T-helper 9 cell (primary cell): ENCODE data around the gene SLC22A3.
"Not testable (repeated sequence)": the region's sequence is repeated elsewhere in the genome, so short reads cannot be mapped to it uniquely, and the experiment has no call there.

Experiments used
- DNase-seq: peaks from one replicate; pipeline ENCODE4 v3.0.0-alpha.2; 2020

SLC22A3 gene

DNA sequence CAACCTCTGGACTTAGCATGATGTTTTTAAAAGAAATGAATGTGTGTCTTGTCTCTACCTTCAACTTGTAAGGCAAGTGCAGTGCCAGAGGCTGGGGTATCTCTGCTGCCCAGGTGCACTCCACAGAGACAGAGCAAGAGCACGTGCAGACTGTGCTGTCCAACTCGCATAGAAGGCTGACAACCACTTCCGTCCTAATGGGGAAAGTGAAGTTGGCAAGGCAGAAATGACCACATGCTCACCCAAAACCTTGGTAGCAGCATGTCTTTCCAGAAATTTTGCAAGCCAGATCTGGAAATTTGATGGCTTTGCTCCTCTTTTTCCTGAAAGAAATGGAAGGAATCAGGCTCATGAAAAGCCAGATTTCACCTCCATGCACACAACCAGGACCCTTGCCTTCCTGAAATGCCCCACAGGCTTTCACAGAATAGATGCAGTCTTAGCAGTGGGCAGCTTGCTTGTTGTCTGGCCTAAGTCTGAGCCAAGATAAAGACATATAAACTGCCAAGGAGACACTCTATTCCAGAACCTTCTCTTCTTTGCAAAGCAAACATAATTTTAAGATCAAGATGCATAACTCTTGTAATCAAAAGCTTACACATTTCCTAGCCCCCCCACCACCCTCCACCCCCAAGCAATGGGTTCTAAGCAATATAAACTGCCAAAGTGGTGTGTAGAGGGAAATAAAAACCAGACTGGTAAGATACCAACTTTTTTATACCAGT lies 26.8 kb downstream of the SLC22A3 start:
- DNase-seq, result no peak

DNA sequence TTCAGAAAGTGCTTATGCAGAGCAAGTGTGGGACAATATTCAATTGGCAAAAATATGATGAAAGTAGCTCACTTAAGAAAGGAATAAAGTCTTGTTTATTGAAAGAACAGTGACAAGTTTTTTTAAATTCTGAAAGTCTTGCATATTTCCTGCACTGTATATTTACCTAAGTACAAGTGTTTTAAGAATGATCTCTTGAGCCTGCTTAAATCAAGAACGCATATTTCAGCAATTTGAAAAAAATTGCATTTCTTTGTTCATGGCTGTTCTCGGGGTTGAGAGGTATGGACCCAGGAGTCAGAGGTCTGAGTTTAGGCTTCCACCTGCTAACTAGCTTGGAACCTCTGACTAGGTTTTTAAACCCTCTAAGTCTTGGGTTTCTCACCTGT lies 27.4 kb downstream of the SLC22A3 start:
- DNase-seq, result no peak

DNA sequence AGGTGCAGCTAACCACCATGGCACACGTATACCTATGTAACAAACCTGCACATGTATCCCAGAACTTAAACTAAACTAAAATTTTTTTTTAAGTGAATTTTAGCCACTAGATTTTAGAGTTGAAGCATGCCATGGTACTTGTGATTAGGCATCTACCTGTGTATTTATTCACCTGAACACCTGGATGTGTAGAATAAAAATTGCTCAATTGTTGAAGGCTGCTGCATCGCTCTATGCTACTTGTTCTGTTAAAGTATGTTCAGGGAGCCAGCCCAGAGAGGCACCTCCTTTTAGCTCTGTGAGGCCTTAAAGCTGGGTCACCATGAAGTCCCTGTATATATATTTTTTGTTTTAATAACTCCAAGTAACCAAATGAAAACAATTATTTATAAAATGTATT lies 28.3 kb downstream of the SLC22A3 start:
- DNase-seq, result no peak

DNA sequence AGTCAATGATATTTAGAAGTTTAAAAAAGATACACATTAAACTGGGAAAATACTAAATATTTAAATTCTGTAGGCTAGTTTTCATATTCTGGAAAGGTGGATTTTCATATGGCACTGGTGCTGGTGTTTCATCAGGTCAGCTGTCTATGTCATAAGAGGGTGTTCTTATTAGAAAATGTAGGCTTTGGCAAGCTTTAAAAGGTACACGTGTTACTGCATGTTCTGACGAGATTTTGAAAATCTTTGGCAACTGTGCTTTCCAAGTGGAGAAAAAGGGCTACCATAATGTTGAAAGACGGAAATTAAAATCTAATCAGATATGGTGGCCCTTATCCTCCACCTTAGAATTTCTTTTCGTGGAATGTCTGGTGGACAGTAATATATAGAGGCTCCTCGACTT lies 30.0 kb downstream of the SLC22A3 start:
- no peak for DNase-seq

DNA sequence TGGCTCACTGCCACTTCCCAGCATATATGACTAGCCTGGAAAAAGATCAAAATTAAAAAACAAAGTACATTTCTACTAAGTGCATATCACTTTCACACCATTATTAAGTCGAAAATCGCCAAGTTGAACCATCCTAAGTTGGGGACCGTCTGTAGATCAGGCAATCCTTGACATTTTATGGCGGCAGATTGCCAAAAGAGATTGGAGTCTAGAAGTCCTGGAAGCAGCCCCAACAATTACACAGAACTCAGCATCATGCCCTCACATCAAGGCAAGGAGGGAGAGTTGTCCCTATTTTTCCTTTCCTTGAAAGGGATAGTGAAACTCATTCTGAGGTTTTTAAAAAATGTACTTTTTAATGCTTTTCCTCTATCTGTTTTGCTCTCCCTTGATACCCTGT lies 30.7 kb downstream of the SLC22A3 start:
- no peak for DNase-seq

DNA sequence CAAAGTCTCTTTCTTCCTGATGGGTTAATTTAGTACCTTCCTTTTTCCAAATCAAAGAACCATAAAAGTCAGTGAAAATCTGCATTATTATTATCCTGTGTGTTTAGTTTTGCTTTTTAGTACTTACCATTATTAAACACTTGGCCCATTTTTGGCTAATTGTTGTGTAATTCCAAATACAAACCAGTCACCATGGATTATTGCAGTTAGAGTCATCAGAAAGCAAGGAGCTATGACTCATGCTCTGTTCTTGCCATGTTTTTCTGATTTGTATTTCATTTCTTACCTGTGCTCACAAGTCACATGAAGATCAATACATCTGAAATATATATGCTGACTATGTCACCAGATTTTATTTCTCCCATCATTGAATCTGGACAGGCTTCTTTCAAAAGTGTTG lies 31.3 kb downstream of the SLC22A3 start:
- no peak for DNase-seq

DNA sequence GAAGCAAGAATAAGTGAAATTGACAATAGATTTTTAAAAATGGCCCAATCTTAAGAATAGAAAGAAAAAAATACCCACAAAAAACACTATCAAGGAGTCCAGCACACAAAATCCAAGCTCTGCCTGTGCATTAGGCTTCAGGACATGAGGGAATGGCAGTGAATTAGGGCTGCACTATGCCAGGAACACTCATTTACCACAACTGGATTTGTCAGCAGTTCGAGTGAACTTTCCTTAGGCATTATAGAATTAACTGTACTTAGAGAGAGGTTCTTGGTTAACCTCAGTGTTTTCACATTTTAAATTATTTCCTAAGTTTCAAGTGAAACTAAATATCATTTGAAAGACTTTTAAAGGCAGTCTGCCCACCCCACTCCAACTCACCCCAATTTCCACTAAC lies 34.8 kb downstream of the SLC22A3 start:
- DNase-seq, result no peak

DNA sequence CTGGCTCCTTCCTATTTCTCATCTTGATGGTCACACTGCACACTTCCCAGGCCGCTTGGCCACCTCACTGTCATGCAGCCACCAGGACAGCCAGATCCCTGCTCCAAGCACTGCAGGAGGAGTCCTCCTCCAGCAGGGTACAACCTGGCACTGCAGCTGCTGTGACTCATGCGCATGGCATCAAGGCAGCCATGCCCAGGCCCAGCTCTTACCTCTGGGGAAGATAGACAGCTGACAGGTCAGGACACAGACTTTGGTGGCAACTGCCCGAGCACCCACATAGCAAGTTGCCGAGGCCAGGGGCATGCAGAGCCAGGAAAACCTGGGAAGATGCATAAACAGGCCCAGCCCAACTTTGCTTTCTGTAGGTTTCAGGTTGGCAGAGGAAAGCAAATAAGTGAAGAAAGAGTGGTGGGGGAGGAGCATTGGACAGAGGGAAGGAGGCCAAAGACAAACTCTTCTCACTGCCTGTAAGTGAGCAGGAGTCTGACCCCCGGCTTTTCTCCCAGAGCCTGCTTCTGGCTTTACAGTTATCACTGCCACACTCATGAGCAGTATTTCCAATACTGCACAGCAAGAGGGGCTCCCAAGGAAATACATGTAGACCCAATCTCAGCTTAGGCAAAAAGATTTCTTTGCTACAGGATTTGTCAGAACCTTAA lies 38.8 kb downstream of the SLC22A3 start:
- no peak for DNase-seq

DNA sequence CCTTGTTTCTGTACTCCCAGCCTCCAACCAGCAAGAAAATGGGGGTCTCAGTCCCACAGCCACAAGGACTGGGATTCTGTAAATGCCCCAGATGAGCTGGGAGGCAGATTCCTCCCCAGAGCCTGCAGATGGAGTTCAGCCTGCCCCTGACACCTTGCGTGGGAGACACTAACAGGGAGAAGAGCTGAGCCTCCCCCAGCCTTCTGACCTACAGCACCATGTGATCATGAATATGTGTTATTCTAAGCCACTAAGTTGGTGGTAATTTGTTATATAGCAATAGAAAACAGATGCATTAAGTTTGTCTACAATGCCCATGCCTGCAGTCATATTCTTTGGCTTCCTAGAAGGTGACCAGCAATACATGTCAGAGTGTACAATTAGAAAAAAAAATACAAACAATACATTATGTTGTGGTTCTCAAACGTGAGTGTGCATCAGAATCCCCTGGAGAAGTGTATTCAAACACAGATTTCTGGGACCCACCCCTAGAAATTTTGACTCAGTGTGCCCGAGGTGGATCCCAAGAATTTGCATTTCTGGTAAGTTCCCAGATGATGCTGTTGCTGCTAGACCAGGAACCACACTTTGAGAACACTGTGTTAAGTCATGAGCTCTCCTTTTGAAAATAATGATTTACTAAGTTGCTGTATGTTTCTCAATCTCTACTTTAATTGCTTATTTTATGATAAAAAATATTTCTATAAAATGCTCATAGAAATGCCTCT lies 39.9 kb downstream of the SLC22A3 start:
- no peak for DNase-seq

DNA sequence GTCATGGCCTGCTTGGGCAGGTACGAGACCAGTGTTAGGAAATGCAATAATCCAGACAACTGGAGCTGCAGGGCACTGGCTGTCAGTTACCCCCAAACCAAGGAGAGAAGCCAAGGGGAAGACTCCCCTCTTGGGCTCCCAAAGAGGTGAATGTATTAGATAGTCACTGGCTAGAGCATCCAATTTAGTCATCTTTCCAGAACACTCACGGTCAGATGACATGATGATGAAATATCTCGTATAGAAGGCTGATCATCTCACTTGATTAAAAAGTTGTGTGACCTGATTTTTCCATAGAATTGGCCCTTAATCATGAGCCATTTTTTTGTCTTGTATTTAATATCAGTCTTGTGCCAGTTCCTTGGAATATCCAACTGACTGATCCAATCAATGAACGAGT lies 40.7 kb downstream of the SLC22A3 start:
- no peak for DNase-seq

DNA sequence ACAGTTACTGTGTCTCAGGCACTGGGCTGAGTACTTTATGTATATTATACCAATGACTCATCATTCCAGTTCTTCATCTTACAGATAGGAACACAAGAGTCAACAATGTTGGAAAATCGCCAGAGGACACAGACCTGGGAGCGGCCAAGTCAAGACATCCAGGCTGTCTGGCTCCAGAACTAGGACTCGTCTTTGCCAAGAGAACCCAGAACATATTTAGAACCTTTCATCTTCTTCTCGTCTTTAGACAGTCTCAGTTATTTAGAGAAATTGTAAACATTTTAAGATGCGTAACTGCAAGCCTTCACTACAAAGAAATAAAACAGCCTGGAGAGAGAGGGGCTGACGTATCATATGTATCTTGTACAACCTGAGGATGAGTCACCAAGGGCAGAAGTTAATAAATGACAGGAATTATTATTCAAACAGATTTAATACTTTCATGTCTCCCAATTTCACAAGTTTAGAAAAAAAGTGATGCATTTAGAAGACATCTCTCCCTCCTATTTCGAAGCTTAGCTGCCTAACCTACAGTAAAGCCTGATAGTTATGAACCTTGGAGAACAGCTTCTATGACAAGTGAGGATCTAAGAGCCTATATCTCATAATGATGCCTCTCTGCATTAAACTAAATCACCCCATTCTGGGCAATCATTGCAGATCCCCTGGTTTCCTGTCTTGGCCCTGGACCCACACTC lies 43.4 kb downstream of the SLC22A3 start:
- DNase-seq, result no peak

DNA sequence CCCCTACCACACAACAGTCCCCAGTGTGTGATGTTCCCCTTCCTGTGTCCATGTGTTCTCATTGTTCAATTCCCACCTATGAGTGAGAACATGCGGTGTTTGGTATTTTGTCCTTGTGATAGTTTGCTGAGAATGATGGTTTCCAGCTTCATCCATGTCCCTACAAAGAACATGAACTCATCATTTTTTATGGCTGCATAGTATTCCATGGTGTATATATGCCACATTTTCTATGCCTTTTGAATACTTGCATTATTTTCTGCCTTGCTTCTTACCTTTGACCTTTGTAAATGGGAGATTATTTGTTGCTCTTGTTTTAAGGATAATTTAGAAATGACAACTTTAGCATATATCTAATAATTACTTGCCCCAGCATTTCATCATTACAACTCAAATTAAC lies 45.3 kb downstream of the SLC22A3 start:
- not testable (repeated sequence) for DNase-seq

DNA sequence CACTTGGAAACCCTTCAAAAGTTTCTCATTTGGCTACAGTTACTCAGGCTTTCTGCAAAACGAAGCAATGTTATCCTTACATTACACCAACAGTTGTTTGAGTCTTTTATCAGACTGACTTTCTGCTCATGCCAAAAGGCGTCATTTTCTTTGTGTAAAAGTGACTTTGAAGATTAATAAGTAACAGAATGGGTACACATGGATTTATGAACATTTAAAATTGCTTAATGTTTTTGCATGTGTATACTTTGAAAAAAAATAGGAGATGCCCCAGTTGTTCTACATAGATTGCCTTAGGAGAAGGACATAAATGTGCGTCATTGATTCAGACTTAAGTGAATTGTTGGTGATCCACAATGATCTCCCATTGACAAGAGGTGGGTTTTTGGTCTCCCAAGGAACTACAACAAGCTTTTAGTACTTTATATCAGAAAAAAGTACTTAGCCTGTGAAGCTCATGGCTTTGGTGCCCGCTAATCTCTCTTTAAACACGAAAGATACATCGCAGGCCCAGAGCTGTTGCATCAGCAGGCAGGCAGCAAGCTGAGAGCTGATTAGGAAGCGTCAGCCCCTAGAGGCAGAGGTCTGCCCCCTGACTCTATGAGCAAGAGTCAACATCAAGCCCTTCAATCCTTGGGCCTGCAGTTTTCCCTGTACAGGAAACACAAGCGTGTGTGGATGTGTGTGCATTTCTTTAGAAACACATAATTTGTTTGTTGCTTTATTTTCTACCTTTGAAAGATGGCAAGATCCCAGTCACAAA lies 45.9 kb downstream of the SLC22A3 start:
- DNase-seq, result no peak

DNA sequence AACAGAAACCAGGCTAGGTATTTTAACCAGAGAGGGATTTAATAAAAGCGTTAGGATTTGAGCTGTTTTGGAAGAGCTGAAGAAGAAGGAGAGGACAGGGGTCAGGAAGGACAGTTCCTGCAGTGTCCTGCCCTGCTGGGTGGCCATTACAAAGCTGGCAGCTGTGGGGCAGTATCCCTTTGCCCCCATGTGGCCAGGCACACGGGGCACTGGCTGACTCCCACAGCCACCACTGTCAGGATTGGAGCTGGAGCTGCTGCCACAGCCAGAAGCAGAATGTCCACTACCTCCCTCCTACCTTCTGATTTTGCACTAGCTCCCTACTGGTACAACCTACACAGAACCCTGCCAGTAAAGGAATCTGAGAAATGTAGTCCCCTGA lies 46.5 kb downstream of the SLC22A3 start:
- DNase-seq, result no peak

DNA sequence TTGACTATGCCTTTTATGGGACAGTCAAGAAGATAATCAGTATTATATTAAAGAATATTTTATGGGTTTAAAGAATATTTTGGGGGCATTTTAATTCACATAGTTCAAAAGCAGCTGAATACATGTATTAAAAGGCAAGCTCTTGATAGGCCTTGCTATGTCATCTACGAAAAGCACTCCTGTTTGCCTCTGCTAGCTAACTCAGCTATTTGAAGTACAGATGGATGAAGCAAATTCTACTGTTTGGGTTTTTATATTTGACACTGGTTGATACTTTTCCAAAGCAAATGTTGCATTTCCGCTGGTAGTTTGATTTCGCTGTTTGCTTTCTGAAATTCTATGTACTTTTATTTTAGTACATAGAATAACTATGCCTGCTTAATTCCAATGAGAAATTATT lies 47.0 kb downstream of the SLC22A3 start:
- DNase-seq, result no peak

DNA sequence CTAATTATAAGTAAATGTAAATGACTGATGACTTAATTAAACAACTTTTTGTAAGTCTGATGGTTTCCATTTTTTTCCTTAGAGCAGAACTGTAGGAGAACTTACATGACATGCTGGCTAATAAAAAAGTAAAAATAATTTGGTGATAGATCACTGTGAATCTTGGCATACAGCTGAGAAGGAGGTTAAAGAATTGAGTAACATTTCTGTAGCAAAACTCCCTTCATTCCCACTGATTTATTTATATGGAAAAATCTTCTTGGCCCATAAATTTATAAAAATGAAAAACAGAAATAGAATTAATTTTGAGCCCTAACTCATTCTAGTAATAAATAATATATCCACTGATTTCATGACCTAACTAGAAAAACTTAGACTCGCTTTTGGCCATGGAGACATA lies 48.1 kb downstream of the SLC22A3 start:
- DNase-seq, result no peak

DNA sequence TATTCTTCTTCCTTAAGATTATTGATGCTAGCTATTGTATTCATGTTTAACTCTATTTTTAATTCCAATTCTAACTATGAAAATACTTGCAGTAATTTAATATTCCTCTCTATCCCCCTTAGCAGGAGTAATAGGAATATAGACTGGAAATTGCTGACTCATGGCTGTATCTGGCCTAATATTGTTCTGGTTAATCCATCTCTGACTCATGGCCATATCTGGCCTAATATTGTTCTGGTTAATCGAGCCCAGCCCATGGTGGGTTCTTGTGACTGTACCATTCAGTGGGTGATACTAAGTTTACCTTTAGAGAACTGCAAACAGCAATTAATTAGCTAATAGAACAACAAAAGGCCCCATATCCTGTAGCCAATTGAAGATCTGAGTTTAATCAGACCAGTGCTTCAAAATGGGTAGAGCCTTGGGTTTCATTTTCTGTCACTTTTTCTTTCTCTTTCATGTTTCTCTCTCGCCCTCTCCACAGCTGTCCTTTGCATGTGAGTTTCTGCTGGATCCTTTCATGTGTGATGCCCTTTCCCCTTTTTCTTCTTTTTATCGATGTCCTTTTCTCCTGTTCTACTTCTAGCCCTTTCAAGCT lies 50.6 kb downstream of the SLC22A3 start:
- DNase-seq, result no peak

DNA sequence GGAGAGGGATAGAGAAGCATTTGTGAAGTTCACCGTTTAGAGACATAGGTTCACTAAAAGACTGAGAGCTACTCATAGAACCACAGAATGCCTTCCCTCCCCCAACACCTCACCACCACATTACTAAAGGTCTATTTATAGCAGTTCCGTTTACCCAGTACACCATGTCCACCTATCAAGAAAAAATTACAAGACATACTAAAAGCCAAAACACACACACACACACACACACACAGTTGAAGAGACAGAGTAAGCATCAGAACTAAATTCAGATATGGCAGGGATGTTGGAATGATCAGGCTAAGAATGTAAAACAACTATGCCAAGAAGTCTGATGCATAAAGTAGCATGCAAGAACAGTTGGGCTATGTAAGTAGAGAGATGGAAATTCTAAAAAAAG lies 52.3 kb downstream of the SLC22A3 start:
- no peak for DNase-seq

DNA sequence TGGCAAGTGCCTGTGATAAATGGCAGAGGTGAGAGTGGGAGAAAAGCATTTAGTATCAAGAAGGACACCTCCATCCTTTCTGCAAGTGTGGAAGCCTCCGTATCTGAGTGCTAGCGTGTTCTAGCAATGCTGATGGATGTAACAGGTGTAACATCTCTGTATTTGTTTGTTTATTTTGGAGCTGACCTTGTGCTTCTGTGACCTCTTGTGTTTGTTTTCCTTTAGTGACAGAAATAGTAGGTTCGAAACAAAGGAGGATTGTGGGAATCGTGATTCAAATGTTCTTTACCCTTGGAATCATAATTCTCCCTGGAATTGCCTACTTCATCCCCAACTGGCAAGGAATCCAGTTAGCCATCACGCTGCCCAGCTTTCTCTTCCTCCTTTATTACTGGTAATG lies 60.4 kb downstream of the SLC22A3 start:
- DNase-seq, result no peak

DNA sequence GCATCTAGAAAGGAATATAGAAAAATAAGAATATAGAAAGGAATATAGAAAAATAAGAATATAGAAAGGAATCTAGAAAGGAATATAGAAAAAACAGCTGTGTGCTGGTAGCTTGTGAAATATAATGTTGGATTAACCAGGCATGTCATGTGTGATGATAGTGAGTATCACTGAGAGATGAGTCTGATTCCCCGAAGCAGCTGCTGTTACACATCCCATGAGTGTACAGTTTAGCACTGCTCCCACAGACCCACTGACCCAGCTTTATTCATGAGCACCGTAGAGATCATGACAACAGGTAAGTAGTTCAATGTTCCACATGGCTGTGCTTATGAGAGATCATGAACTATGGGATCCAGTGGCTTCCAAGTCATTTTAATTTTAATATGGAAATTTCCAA lies 64.8 kb downstream of the SLC22A3 start:
- DNase-seq, result no peak

DNA sequence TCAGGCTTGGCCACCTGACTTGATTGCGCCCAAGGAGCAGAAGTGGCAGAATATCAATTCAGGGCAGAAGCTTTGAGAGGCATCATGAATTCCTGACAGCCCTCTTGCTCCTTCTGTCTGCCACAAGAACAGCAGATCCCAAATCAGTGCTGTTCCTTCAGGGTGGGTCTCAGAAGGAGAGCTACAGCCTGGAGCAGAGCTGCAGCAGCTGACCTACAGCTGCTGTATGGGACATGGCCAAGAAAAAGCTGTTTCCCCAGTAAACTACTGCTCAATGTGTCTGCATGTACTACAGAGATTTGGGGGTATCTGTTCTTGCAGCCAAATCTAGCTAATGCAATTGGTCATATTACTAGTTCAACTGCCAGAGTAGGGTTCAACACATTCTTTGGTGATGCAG lies 69.0 kb downstream of the SLC22A3 start:
- no peak for DNase-seq

DNA sequence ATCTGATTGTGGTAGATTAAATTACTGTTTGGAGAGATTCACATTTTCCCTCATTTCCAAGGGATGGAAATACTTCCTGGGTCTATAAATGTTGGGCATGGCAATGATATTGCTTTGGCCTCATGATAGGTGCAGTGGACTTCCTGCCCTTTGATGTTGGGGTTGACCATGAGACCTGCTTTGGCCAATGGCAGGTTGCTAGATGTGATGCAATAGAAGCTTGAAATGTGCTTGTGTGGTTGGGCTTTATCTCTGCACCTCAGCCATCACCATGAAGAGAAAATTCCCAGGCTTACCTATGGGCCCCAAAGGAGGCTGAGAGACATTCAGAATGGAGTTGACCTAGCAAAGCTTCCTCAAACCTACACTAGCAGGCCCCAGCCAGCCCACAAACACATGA lies 69.4 kb downstream of the SLC22A3 start:
- no peak for DNase-seq
